Bronchial epithelial cell (primary cell): ENCODE results near the gene PRR16. TPM values are rescaled to one million over a fixed set of nuclear protein-coding genes. Genes with fewer than 3 reads are reported as not detected.

Source experiments
- DNase-seq: peaks from one replicate; pipeline ENCODE4 v3.0.0-alpha.2; 2010; ENCODE audit warnings: low read depth
- FAIRE-seq: peaks from 2 replicates; lab custom pipeline; 2011; peaks lifted over from hg19 to GRCh38; lab: Jason Lieb, UNC
- H3K27me3 ChIP-seq: 2 replicates; pipeline ENCODE4 v1.5.1; 2011; ENCODE audit warnings: low read length; ENCODE audit not compliant: control insufficient read depth, insufficient read depth
- H3K36me3 ChIP-seq: 2 replicates; pipeline ENCODE4 v1.5.1; 2011; ENCODE audit warnings: low read length; ENCODE audit not compliant: control insufficient read depth, insufficient read depth
- H3K4me3 ChIP-seq: 2 replicates; pipeline ENCODE4 v1.5.1; 2011; ENCODE audit warnings: mild to moderate bottlenecking, low read depth, low read length, control low read depth
- total RNA-seq: library from RNA; depleted of rRNA; stranded (reverse); fragments of >200 nt; gene quantifications from 2 replicates; pipeline ENCODE4 v1.2.1, GENCODE V29; 2014
- TF ChIP-seq, protein P1 (sequence below): IDR thresholded peaks from 2 replicates; pipeline ENCODE4 v1.5.1; 2011; ENCODE audit warnings: mild to moderate bottlenecking, moderate library complexity, low read length, control low read depth, inconsistent platforms; ENCODE audit not compliant: insufficient read depth, severe bottlenecking

Gene PRR16
- total RNA-seq, 1 donor from 2014 or later, result 0.53 TPM

DNA sequence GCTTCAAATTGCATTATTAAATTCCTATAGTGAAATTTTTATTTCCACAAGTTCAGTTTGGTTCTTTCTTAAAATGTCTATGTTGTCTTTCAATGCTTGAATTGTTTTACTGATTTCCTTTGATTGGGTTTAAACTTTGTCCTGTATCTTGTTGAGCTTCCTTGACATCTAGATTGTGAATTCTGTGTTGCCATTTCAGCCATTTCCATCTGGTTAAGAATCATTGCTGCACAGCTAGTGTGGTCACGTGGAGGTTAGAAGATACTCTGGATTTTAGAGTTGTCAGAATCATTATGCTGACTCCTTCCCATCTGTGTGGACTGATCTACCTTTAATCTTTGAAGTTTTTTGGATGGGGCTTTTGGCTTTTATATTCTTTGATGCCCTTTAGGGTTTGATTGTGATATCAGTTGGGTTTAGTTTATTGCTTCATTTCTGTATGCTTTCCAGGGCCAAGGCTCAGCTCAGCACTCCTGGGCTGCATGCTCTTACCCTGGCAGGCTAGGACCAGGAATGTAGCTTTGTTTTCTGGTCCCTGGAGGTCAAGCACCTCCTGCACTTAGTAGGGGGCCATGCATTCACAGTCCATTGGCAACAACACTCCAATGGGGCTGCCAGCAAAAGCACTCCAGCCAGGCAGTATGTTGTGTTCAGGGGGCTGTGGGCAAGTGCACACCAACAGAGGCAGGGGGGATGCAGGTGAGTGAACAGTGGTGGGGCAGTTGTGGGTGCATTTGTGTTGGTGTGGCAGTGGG, 141.4 kb downstream of the PRR16 start:
- Histone ChIP-seq H3K27me3 (no peaks in the 10 kb centered on the region), H3K4me3 (no peak overlapping the region), H3K36me3 (no peaks in the 10 kb centered on the region)
- DNase-seq (no peak), FAIRE-seq (no peak)
- TF ChIP-seq, protein P1, sequence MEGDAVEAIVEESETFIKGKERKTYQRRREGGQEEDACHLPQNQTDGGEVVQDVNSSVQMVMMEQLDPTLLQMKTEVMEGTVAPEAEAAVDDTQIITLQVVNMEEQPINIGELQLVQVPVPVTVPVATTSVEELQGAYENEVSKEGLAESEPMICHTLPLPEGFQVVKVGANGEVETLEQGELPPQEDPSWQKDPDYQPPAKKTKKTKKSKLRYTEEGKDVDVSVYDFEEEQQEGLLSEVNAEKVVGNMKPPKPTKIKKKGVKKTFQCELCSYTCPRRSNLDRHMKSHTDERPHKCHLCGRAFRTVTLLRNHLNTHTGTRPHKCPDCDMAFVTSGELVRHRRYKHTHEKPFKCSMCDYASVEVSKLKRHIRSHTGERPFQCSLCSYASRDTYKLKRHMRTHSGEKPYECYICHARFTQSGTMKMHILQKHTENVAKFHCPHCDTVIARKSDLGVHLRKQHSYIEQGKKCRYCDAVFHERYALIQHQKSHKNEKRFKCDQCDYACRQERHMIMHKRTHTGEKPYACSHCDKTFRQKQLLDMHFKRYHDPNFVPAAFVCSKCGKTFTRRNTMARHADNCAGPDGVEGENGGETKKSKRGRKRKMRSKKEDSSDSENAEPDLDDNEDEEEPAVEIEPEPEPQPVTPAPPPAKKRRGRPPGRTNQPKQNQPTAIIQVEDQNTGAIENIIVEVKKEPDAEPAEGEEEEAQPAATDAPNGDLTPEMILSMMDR, result no peak

DNA sequence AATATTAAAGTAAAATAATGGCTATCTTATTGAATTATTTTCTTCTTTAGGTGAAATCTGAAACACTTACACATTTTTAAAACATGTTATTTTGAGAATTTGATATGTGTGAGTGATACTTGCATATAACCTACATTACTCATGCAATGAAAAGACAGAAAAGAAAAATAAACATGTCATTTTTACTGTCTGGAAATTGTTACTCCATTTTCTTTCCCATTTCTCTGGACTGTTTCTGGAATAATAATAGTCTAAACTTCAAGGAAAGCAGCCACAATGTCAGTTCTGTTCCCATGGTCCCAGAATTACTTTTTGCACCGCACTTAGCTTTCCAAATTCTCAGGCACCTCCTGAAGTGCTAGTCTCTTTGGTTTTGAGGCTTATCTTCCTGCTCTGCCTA, 145.5 kb downstream of the PRR16 start:
- no peak for FAIRE-seq
- H3K27me3 ChIP-seq, result no peaks in the 10 kb centered on the region
- H3K4me3 ChIP-seq, result no peak overlapping the region
- TF ChIP-seq, protein P1, result no peak
- H3K36me3 ChIP-seq, result no peaks in the 10 kb centered on the region
- no peak for DNase-seq

DNA sequence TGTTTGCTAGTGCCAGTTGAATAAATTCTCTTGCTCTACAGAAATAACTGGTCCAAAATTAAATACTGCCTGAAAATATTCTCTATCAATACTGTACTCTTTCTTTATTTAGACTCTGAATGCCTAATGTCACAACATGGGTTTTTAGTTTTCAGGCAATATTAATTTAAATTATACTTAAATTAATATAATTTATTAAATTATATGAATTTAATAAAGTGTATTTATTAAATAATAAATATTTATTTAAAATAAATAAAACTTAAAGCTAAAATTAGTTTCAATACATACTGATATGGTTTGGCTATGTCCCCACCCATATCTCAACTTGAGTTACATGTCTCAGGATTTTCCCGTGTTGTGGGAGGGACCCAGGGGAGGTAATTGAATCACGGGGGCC, 146.0 kb downstream of the PRR16 start:
- DNase-seq (no peak), FAIRE-seq (no peak)
- no peaks in the 10 kb centered on the region for H3K27me3 ChIP-seq
- H3K4me3 ChIP-seq, result no peak overlapping the region
- no peaks in the 10 kb centered on the region for H3K36me3 ChIP-seq
- TF ChIP-seq, protein P1, result no peak

DNA sequence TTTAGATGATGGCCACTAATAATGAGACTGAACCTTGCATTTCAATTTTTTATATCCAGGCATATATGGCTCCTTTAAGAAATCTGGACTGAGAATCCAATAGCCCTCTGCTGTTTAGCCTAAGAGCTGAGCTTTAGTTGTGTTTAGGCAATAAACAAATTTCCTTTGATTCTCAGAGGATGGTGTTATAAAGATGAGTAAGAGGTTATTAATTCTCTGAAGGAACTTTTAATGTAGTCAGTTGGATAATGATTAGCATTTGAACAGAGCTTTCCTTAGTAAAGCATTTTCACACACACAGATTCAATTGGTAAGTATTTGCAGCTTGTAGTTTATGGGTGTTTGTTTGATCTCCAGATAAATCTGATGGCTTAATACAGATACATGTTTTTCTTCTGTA, 149.6 kb downstream of the PRR16 start:
- H3K36me3 ChIP-seq, result no peaks in the 10 kb centered on the region

DNA sequence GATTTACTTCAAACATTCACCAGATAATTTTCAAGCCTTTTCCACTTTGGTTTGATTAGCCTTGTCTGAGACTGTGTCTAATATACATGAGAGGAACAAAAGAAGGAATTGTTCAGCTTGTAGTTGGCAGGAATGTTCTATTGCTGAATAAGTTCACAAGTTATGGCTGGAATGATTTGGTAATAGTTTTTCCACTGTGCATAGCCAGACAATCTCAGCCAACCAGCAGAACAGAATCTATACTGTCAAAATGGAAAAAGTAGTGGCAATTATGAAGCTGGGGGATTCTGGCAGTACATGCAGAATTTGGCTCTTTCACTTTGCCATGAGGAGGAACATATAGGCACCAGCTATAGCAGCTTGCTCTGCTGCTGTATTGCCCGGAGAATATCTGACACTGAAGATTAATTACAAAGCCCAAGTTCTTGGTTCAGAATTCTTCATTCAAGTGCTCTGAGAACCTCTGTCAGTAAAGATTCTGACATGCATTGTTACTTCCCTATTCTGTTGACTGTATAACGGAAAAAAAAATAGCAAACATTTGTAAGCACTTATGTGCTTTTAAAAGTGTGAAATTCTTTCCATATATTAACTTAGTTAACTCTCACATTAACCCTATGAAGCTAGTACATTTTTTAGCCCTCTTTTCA, 150.6 kb downstream of the PRR16 start:
- TF ChIP-seq, protein P1, result no peak
- no peaks in the 10 kb centered on the region for H3K27me3 ChIP-seq
- FAIRE-seq (no peak), DNase-seq (peak; percentile 55)
- H3K36me3 ChIP-seq, result no peaks in the 10 kb centered on the region
- H3K4me3 ChIP-seq, result no peak overlapping the region

More for the DNA sequence above, 149.6 kb downstream of the PRR16 start:
- DNase-seq (peak; percentile 33), FAIRE-seq (no peak)
- H3K27me3 ChIP-seq, result no peaks in the 10 kb centered on the region
- no peak overlapping the region for H3K4me3 ChIP-seq
- TF ChIP-seq, protein P1, result no peak
